ENCODE data around the gene AGAP1. TPM values are rescaled to one million over a fixed set of nuclear protein-coding genes. Genes with fewer than 3 reads are reported as not detected.

AGAP1 gene
- total RNA-seq, 1 donor from 2014 or later = 33.7 TPM

GRCh38 chr2:236049981-236050380, 556.1 kb downstream of the AGAP1 start:
- H3K36me3 ChIP-seq (ENCODE audit: control insufficient read depth, insufficient read depth, low read length) = no peaks in the 10 kb centered on the region
- no peak for TF ChIP-seq CTCF (IDR thresholded peaks at IDR 0.05; ENCODE audit: insufficient read depth, low read length, poor library complexity, severe bottlenecking)

GRCh38 chr2:236051351-236051750, 557.5 kb downstream of the AGAP1 start:
- Histone ChIP-seq H3K36me3 (ENCODE audit: control insufficient read depth, insufficient read depth, low read length) (no peaks in the 10 kb centered on the region), H3K27me3 (ENCODE audit: control insufficient read depth, insufficient read depth, low read length) (no peaks in the 10 kb centered on the region), H3K4me3 (ENCODE audit: low read depth, low read length) (no peak overlapping the region)
- TF ChIP-seq CTCF (IDR thresholded peaks at IDR 0.05; ENCODE audit: insufficient read depth, low read length, poor library complexity, severe bottlenecking) = no peak
- DNase-seq (ENCODE audit: low read depth) = no peak

More at GRCh38 chr2:236049981-236050380, 556.1 kb downstream of the AGAP1 start:
- no peak for DNase-seq (ENCODE audit: low read depth)
- no peak overlapping the region for H3K4me3 ChIP-seq (ENCODE audit: low read depth, low read length)
- no peaks in the 10 kb centered on the region for H3K27me3 ChIP-seq (ENCODE audit: control insufficient read depth, insufficient read depth, low read length)

- no peak for TF ChIP-seq CTCF (IDR thresholded peaks at IDR 0.05; ENCODE audit: insufficient read depth, low read length, poor library complexity, severe bottlenecking)
- Histone ChIP-seq H3K36me3 (ENCODE audit: control insufficient read depth, insufficient read depth, low read length) (no peaks in the 10 kb centered on the region), H3K4me3 (ENCODE audit: low read depth, low read length) (no peak overlapping the region), H3K27me3 (ENCODE audit: control insufficient read depth, insufficient read depth, low read length) (no peaks in the 10 kb centered on the region)
- DNase-seq (ENCODE audit: low read depth) = no peak
Measured at GRCh38 chr2:236051806-236052205, 558.0 kb downstream of the AGAP1 start.

GRCh38 chr2:236052206-236052605, 558.4 kb downstream of the AGAP1 start:
- DNase-seq (ENCODE audit: low read depth) = no peak
- no peaks in the 10 kb centered on the region for H3K27me3 ChIP-seq (ENCODE audit: control insufficient read depth, insufficient read depth, low read length)
- no peaks in the 10 kb centered on the region for H3K36me3 ChIP-seq (ENCODE audit: control insufficient read depth, insufficient read depth, low read length)
- no peak overlapping the region for H3K4me3 ChIP-seq (ENCODE audit: low read depth, low read length)
- no peak for TF ChIP-seq CTCF (IDR thresholded peaks at IDR 0.05; ENCODE audit: insufficient read depth, low read length, poor library complexity, severe bottlenecking)

- TF ChIP-seq CTCF (IDR thresholded peaks at IDR 0.05; ENCODE audit: insufficient read depth, low read length, poor library complexity, severe bottlenecking) = no peak
- Histone ChIP-seq H3K27me3 (ENCODE audit: control insufficient read depth, insufficient read depth, low read length) (no peaks in the 10 kb centered on the region), H3K36me3 (ENCODE audit: control insufficient read depth, insufficient read depth, low read length) (no peaks in the 10 kb centered on the region), H3K4me3 (ENCODE audit: low read depth, low read length) (no peak overlapping the region)
- no peak for DNase-seq (ENCODE audit: low read depth)
Measured at GRCh38 chr2:236052926-236053821, 559.3 kb downstream of the AGAP1 start.
